Skin epidermis (tissue), 12 donors: Measurements from ENCODE around the gene THEM4.
A peak's percentile ranks its signal among the peaks of the same experiment; 100 is the strongest.

Experiments used
- H3K27ac ChIP-seq, 21 experiments: fragments of 200-600 bp; sonication (generic) in 11 of 21; one replicate each; pipeline ENCODE4 v1.5.0; 2020; ENCODE audit warnings: mild to moderate bottlenecking in 3 of 21, inconsistent platforms in 2 of 21, moderate library complexity in 2 of 21
- H3K4me3 ChIP-seq, 7 experiments: fragments of 200-600 bp; sonication (generic) in 2 of 7; one replicate each; pipeline ENCODE4 v1.5.0; 2020; ENCODE audit warnings: inconsistent platforms in 2 of 7, mild to moderate bottlenecking in 2 of 7, moderate library complexity in 1 of 7

THEM4 gene

GRCh38 chr1:151825751-151826660 is 83.3 kb downstream of the THEM4 start:
- peak overlapping the region in 6 of 21 experiments; percentile 3 to 81 (median 32) for H3K27ac ChIP-seq
- peak overlapping the region in 1 of 7 experiments; percentile 23 for H3K4me3 ChIP-seq

GRCh38 chr1:151825204-151825603 is 84.1 kb downstream of the THEM4 start:
- Histone ChIP-seq H3K27ac (peak overlapping the region in 6 of 21 experiments; percentile 3 to 81 (median 32)), H3K4me3 (peak overlapping the region in 1 of 7 experiments; percentile 23)
